ENCODE measurements around the gene ZNF552.
"Not testable (repeated sequence)": the region's sequence is repeated elsewhere in the genome, so short reads cannot be mapped to it uniquely, and the experiment has no call there.

The ZNF552 gene

DNA sequence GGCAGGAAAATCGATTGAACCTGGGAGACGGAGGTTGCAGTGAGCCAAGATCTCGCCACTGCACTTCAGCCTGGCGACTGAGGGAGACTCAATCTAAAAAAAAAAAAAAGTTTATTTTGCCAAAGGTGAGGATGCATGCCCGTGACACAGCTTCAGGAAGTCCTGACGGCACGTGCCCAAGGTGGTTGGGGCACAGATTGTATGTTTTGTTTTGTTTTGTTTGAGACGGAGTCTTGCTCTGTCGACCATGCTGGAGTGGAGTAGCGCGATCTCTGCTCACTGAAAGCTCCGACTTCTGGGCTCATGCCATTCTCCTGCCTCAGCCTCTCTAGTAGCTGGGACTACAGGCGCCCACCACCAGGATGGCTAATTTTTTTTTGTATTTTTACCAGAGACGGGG, 3.3 kb upstream of the ZNF552 start:
- DNase-seq, result no peak

DNA sequence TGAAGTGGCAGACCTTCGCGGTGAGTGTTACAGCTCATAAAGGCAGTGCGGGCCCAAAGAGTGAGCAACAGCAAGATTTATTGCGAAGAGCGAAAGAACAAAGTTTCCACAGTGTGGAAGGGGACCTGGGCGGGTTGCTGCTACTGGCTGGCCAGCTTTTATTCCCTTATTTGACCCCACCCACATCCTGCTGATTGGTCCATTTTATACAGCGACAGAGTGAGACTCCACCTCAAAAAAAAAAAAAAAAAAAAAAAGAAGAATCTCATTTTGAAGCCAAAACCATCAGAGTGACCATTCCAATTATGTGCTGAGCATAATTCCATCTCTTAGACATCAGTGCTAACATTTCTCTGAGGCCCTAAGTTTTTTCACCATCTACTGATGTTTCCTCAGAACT, 1.9 kb upstream of the ZNF552 start:
- no peak for DNase-seq

DNA sequence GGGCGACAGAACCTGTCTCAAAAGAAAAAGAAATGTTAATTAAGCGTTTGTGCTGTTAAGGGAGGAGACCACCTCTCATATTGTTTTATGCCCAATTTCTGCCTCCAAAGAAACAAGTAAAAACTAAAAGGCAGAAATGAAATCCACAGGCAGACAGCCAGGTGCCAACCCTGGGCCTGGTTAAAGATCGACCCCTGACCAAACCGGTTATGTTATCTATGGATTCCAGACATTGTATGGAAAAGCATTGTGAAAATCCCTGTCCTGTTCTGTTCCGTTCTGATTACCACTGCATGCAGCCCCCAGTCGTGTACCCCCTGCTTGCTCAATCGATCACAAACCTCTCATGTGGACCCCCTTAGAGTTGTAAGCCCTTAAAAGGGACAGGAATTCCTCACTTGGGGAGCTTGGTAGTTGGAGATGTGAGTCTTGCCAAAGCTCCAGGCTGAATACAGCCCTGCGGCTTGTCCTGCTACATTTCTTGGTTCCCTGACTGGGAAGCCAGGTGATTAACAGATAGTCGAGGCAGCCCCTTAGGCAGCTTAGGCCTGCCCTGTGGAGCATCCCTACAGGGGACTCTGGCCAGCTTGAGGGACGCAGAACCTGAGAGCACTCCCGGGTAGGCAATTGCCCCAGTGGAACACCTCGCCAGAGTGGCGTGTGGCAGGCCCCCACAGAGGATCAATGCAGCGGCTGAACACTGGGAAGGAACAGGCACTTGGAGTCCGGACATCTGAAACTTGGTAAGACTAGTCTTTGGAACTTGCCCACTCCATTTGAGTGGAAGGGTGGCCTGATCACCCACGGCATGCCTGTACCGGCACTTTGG, 748 bp upstream of the ZNF552 start:
- DNase-seq, result no peak

DNA sequence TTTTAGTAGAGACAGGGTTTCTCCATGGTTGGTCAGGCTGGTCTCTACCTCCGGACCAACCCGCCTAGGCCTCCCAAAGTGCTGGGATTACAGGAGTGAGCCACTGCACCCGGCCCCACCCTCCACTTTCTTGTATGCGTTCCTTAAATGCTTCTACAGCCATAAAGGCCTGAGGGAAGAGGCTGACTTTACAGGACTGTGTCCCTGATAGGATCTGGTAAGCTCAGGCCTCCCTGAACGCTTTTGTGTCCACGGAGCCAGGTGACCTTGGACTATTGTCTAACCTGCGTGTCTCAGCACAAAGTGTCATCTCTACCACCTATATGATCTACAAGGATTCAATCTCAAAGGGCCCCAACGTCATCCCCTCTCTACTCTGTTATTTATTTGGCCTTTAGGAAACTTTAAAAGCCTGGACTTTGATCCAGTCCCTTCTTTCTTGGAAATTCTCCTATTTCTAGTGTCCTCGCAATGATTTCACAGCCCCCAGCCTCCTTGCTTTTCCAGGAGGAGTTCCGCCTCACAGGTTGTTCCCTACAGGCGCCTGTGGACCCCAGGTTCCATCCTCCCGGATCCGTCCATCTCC, 701 bp downstream of the ZNF552 start:
- no peak for DNase-seq

DNA sequence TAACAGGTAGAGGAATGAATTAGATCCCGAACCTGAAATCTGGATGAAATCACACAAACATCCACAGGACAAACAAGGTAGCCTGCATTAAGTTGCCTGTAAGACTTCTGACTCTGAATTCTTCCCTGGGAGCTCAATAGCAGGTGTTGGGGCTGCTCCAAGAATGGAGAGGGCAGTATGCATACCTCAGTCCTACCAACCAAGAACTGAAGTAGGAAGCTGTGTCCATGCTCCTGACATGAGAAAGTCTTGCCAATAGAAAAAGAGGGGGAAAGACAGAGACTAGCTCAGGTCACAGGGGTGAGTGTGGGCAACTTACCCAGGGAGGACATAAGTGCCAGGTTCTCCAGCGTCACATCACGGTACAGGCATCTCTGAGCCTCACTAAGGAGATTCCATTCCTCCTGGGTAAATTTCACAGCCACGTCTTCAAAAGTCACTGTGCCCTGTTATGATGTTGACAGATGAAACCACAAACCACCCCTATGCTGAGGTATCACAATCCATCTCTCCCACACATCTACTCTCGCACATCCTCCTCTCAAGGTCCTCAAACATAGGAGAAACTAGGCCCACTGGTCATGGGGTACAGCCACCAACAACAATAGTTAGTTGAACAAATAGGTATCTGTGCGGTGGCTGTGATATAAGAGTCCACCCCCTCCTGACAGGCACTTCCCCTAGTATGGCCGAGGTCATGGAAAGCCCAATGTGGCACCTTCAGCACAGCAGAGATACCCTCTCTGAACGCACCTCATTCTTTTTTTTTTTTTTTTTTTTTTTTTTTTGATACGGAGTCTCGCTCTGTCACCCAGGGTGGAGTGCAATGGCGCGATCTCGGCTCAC, 1.5 kb downstream of the ZNF552 start:
- DNase-seq, result not testable (repeated sequence)

DNA sequence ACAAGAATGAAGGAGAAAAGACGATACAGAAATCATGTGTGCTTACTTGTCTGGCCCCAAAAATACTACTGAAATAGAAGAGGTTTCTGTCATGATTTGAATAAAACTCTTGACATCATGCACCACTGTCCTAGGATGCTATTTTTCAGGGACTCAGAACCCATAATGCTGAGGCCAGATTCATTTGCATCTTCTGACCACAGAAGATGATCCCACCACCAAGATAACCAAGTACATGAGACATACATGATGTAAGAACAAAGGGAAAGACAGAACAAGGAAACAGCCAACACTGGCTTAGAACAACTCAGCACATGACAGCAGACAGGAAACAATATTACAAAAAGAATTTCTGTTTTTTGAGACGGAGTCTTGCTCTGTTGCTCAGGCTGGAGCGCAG, 2.5 kb downstream of the ZNF552 start:
- no peak for DNase-seq

DNA sequence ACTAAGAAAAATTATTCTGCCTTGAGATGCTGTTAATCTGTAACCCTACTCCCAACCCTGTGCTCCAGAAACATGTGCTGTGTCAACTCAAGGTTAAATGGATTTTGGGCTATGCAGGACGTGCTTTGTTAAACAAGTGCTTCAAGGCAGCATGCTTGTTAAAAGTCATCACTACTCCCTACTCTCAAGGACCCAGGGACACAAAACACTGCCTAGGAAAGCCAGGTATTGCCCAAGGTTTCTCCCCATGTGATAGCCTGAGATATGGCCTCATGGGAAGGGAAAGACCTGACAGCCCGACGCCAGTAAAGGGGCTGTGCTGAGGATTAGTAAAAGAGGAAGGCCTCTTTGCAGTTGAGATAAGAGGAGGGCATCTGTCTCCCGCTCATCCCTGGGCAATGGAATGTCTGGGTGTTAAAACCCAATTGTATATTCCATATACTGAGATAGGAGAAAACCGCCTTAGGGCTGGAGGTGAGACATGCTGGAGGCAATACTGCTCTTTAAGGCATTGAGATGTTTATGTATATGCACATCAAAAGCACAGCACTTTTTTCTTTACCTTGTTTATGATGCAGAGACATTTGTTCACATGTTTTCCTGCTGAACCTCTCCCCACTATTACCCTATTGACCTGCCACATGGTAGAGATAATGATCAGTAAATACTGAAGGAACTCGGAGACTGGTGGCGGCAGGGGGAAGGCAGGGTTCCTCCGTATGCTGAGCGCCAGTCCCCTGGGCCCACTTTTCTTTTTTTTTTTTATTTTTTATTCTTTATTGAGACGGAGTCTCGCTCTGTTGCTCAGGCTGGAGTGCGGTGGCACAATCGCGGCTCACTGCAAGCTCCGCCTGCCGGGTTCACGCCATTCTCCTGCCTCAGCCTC, 4.1 kb downstream of the ZNF552 start:
- DNase-seq, result not testable (repeated sequence)

DNA sequence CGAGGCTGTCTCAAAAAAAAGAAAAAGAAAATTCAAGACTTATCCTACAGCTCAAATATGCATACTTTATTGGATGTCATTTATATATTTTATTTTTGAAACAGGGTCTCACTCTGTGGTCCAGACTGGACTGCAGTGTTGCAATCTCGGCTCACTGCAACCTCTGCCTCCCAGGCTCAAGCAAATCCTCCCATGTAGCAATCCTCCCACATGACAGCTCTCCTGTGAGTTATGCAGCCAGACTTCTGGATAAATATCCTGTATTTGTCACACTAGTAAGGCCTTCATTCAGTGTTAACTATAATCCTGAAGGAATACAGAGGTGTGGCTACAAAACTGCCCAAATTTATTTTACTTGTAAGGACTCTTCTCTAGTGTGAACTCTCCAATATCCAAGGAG, 7.2 kb downstream of the ZNF552 start:
- no peak for DNase-seq

DNA sequence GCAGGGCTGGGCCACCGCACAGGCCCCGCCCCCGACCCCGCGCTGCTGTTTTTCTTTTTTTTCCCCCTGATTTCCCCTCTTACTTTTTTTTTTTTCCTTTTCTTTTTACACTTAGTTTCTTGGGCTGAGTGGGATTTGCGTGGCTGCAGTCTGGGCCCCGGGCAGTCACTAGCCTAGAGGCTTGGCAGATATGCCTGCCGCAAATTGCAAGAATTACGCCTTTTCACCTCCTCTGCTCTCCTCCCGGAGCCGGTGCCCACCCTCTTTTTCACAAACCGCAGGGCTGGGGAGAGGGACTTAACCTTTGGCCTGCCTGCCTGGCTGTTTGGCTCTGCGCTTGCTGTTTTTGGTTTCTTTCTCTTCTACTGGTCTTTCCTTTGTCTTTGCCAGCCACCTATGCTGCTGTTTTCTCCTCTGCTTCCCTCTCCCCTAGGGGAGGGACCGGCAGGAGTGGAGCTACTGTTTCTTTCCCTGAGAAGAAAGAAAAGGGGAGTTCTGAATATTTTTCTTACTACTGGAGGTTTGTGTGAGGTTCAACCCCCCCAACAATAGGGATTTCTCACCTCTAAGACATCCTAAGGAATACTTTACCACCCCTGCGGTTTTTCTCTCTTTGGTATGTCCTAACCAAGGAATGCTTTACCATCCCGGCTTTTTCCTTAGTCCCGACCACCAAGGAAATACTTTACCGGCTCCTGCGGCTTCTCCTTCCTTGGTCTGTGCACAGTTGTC, 11.0 kb downstream of the ZNF552 start:
- no peak for DNase-seq

DNA sequence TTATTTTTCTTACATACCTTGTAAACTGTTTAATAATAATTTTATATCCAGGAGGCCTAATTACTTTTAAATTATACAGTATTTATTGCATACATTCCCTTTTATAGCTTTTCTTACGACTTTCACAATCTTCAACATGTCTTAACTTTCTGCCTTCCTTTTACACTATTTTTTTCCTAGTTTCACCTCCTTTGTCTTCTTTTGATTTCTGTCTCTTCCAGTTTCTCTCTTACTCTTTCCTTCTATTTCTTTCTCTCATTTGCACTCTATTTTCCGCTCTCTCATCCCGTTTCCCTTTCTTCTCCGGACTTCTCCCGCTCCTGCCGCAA, 11.5 kb downstream of the ZNF552 start:
- DNase-seq, result no peak

DNA sequence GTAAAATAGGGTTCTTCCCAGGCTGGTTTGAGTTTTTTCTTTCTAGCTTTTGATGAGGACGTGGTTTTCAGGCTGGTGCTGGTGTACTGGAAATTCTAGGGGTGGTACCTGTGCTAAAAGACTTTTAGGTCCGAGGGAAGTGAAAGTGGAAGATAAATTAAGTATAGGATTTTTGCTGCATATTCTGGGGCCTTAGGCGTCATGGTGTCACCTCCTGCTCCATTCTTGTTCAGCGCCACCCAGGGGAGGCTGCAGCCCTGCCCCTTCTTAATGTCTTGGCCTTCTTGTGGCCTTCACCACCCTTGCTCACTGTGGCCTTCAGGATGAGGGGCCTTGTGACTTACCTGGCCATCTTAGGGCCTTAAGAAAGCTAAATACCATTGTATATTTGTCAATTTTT, 12.4 kb downstream of the ZNF552 start:
- DNase-seq, result no peak

DNA sequence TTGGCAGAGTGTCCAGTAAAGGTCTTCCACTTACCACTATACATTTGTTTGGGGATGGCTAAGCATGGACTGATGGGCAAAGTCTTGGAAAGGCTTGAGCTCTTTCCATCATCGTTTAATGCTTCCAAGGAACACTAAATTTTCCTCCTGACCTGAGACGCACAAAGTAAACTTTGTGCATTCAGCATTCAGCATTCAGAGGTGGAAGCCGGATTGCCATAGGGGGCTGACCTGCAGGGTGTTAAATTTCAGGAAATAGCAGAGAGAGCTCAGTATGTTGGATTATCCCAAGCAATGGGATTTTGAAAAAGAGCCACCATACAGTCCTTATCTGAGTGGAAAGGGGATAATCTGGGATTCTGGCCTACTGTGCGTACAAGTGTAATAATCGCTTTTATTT, 14.0 kb downstream of the ZNF552 start:
- DNase-seq, result no peak

DNA sequence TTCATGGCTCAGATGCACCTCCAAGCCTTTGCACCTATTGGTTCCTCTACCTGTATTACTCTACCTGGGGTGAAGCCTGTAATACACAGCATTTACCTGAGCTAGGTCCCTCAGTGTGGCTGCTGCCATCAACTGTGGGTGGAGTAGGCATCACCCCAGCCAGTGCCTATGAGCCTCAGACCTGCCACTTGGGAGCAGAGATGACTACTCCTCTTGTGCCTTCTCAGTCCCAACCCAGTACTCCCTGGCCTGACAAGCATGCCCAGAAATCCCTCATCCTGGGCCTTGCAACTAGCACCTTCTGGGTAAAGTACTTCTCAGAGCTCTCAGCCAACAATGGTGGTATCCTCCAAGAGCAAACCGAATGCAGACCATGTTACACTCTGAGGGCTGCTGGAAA, 18.1 kb downstream of the ZNF552 start:
- DNase-seq, result not testable (repeated sequence)

DNA sequence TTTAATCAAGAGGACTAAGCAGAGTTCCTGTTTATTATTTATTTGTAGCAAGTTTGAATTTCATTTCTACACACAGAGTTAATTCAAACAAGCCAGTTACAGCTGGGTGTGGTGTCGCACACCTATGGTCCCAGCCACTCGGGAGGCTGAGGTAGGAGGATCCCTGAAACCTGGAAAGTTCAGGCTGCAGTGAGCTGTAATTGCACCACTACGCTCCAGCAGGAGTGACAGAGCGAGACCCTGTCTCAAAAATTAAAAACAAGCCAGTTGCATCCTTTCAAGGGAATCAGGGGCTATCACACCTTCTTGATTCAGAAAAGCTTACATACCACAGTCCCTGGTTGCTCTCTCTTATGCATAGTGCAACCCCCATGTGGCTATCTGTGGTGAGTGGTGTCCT, 25.4 kb downstream of the ZNF552 start:
- no peak for DNase-seq

DNA sequence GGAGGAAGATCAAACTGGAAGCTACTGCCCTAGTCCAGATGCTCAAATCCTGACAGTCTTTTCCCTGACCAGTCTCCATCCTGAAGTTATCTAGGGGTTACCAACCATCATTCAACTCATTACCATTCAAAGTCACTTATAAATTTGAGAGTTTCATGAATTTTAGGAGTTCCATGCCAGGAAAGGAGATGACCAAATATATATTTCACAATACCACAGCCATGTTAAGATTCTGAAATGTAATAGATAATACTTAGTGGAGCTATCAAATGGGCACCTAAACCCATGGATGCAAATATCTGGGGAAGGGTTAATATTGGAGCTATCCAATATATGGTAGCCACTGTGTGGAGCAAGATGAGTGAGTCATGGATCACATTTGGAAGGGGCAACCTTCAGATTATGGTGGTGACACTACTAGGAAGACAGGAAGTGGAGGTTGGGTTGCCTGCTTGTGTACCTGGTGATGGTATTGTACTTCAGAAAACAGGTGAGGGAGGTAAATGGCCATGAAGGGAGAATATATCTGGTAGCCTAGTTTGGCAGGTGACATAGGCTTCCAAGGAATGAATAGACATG, 26.5 kb downstream of the ZNF552 start:
- no peak for DNase-seq

DNA sequence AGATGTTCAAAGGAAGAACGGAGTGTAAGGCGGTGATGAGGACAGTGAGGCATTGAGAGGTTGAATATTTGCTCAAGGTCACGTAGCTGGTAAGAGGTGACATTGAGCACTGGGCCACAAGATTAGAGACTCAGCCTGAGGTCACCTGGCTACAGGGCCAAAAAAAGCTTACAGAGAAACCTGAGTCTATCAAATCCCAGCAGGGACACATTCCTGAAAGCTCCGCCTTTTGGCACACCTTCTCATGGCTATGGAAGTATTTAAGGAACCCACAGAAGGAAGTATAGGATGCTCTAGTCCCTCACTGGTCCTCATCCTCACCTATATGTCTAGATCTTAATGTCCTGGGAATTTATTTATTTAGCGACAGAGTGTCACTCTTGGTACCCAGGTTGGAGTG, 27.8 kb downstream of the ZNF552 start:
- DNase-seq, result no peak

DNA sequence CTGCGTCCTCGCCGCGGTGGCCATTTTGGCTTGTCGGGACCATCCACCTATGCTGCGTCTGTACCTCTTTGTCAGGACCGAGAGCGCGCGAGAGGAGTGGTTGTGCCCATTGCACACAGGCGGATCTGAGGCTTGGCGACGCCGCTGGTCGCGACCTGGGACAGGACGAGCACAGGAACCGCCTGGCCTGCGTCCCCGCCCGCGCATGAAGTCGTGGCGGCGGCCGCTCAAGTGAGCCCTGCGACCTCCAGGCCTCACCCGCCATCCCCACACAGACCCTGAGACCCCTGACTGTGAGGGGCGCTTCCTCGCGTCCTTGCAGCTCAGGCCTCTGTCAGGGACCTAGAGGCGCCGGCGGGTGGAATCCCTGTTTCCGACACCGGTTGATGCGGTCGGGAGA, 28.4 kb downstream of the ZNF552 start:
- no peak for DNase-seq

DNA sequence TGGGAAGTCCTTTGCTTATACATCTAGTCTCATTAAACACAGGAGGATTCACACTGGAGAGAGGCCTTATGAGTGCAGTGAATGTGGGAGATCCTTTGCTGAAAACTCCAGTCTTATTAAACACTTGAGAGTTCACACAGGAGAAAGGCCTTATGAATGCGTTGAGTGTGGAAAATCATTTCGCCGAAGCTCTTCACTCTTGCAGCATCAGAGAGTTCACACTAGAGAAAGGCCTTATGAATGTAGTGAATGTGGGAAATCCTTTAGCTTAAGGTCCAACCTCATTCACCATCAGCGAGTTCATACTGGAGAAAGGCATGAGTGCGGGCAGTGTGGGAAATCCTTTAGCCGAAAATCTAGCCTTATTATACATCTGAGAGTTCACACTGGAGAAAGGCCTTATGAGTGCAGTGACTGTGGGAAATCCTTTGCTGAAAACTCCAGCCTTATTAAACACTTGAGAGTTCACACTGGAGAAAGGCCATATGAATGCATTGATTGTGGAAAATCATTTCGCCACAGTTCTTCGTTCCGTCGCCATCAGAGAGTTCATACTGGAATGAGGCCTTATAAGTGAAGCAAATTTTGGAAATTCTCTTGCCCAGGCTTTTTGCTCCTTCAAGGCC, 35.4 kb downstream of the ZNF552 start:
- no peak for DNase-seq

DNA sequence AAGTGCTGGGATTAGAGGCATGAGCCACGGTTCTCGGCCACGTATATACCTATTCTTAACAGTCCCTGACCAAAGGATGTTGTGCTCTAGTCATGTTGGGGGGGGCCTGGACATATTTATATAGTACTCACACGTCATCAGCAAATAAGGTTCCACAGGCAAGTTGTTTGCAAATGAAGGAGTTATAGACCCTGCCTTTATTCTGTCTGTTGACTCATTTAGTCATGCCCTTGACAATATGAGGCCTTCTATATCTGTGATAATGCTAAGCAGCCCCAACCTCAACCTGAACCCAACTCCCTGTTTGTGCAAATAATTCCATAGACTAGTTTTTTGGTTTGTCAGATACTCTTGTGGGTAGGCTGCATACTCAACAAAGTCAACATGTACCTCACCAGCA, 36.4 kb downstream of the ZNF552 start:
- no peak for DNase-seq

DNA sequence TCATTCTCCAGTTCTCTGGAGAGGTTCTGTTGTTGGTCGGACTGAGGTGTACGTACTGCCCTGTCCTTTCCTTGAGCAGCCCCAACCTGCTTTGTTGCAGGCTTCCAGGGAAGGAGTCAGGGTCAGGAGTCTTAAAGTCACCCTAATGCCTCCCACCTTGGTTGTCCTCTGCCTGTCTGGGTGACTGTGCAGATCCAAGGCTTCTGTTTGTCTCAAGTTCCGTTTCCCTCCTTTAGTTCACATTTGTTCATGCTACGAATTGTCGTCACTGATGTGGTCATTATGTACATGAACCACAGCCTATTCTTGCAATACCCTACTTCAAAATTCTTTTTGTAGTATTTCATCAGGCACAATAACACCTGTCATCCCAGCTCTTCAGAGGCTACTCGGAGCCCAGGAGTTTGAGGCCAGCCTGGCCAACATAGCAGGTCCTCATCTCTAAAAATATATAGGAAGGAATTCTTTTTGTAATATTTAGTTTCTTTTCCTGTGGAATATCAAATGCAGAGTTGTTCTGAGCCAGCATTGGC, 37.9 kb downstream of the ZNF552 start:
- no peak for DNase-seq

DNA sequence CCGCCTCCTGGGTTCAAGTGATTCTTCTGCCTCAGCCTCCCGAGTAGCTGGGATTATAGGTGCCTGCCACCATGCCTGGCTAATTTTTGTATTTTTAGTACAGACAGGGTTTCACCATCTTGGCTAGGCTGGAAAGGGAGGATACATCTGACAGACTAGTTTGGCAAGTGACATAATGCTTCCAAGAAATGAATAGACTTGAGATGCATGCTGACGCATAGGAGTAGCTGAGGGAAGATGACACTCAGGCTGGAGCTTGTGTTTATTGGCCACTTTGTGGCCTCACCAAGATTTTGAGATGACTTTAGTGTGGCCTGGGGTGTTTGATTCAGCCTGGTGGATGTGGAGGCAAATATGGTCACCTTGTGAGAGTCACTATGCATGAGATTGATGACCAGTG, 41.2 kb downstream of the ZNF552 start:
- no peak for DNase-seq
